Neuronal stem cell (in vitro differentiated cells): Measurements from ENCODE around the gene CARD11. TPM values are rescaled to one million over a fixed set of nuclear protein-coding genes. Genes with fewer than 3 reads are reported as not detected.

Experiments
- DNase-seq: peaks from one replicate; pipeline ENCODE4 v3.0.0-alpha.2; 2013; ENCODE audit warnings: low spot score
- H2AFZ ChIP-seq: one replicate; pipeline ENCODE4 v1.6.1; 2013; ENCODE audit warnings: mild to moderate bottlenecking, low read length, inconsistent platforms
- H2AK5ac ChIP-seq: 2 replicates; pipeline ENCODE4 v1.6.1; 2013; ENCODE audit warnings: low read depth, mild to moderate bottlenecking, inconsistent platforms, low read length, moderate library complexity, mixed read lengths
- H2BK120ac ChIP-seq: 2 replicates; pipeline ENCODE4 v1.6.1; 2013; ENCODE audit warnings: low read depth, mild to moderate bottlenecking, inconsistent platforms, low read length, moderate library complexity, mixed read lengths
- H2BK12ac ChIP-seq: one replicate; pipeline ENCODE4 v1.6.1; 2013; ENCODE audit warnings: low read length, inconsistent platforms
- H2BK15ac ChIP-seq: 2 replicates; pipeline ENCODE4 v1.6.1; 2013; ENCODE audit warnings: mild to moderate bottlenecking, low read length, inconsistent platforms, mixed read lengths
- H2BK5ac ChIP-seq: one replicate; pipeline ENCODE4 v1.6.1; 2013; ENCODE audit warnings: inconsistent platforms, mild to moderate bottlenecking, low read length, moderate library complexity
- H3K14ac ChIP-seq: one replicate; pipeline ENCODE4 v1.6.1; 2013; ENCODE audit warnings: low read length, inconsistent platforms
- H3K18ac ChIP-seq: 2 replicates; pipeline ENCODE4 v1.6.1; 2013; ENCODE audit warnings: low read length, inconsistent platforms
- H3K23ac ChIP-seq: 2 replicates; pipeline ENCODE4 v1.6.1; 2013; ENCODE audit warnings: low read depth, mild to moderate bottlenecking, mixed read lengths, low read length, inconsistent platforms; ENCODE audit not compliant: poor library complexity
- H3K27ac ChIP-seq: replicated peaks from 3 replicates; pipeline ENCODE4 v1.5.1; 2013; ENCODE audit warnings: low read length, inconsistent platforms
- H3K27me3 ChIP-seq, 3 experiments: 2 replicates each; pipeline ENCODE4 v1.6.1; 2013; ENCODE audit warnings: low read length in 3 of 3, mild to moderate bottlenecking in 2 of 3, inconsistent platforms in 1 of 3, low read depth in 1 of 3, mixed read lengths in 1 of 3, moderate library complexity in 1 of 3; ENCODE audit not compliant: control insufficient read depth in 3 of 3, insufficient read depth in 3 of 3
- H3K36me3 ChIP-seq, 2 donors: replicated peaks in 1 of 2; 2 replicates each; pipeline ENCODE4 v1.6.1; 2013; ENCODE audit warnings: low read length in 2 of 2; ENCODE audit not compliant: control insufficient read depth in 2 of 2, insufficient read depth in 2 of 2
- H3K4ac ChIP-seq: 2 replicates; pipeline ENCODE4 v1.6.1; 2013; ENCODE audit warnings: inconsistent platforms, mild to moderate bottlenecking, low read length, moderate library complexity
- H3K4me1 ChIP-seq, 2 donors: 1 replicate in 1 of 2; 2 replicates in 1 of 2; pipeline ENCODE4 v1.6.1; 2013; ENCODE audit warnings: low read length in 2 of 2, low read depth in 1 of 2; ENCODE audit not compliant: control insufficient read depth in 2 of 2, insufficient read depth in 1 of 2
- H3K4me2 ChIP-seq: one replicate; pipeline ENCODE4 v1.6.1; 2013; ENCODE audit warnings: mild to moderate bottlenecking, low read length, inconsistent platforms; ENCODE audit not compliant: insufficient read depth, poor library complexity, severe bottlenecking
- H3K4me3 ChIP-seq, 2 donors: 2 replicates each; pipeline ENCODE4 v1.5.1; 2013; ENCODE audit warnings: low read length in 2 of 2, mild to moderate bottlenecking in 2 of 2, inconsistent platforms in 1 of 2, moderate library complexity in 1 of 2
- H3K79me1 ChIP-seq: one replicate; pipeline ENCODE4 v1.6.1; 2013; ENCODE audit warnings: low read depth, mild to moderate bottlenecking, inconsistent platforms, low read length, moderate library complexity
- H3K9ac ChIP-seq: one replicate; pipeline ENCODE4 v1.6.1; 2013; ENCODE audit warnings: mild to moderate bottlenecking, low read depth, low read length, inconsistent platforms; ENCODE audit not compliant: poor library complexity
- H3K9me3 ChIP-seq, 2 donors: replicated peaks in 1 of 2; 2 replicates each; pipeline versions ENCODE3 to v1.6.1; 2013; ENCODE audit warnings: low read length in 2 of 2, mild to moderate bottlenecking in 2 of 2, inconsistent platforms in 1 of 2, low read depth in 1 of 2, mixed read lengths in 1 of 2, moderate library complexity in 1 of 2; ENCODE audit not compliant: control insufficient read depth in 2 of 2, insufficient read depth in 1 of 2
- H4K8ac ChIP-seq: one replicate; pipeline ENCODE4 v1.6.1; 2013; ENCODE audit warnings: low read depth, mild to moderate bottlenecking, inconsistent platforms, low read length, moderate library complexity
- H4K91ac ChIP-seq: one replicate; pipeline ENCODE4 v1.6.1; 2013; ENCODE audit warnings: low read length, low read depth, mild to moderate bottlenecking, inconsistent platforms; ENCODE audit not compliant: poor library complexity
- WGBS, 2 donors: extraction: QIAGEN DNeasy Blood & Tissue Kit; methylation state at CpG; one replicate each; pipeline ENCODE4 v1.1.7; 2013; ENCODE audit warnings: missing lambda C conversion rate in 2 of 2, mixed read lengths in 1 of 2; ENCODE audit not compliant: insufficient read length in 2 of 2, insufficient replicate concordance in 1 of 2; ENCODE audit errors: extremely low coverage in 2 of 2; 5-methylcytosine and 5-hydroxymethylcytosine counted together
- polyA plus RNA-seq, 2 experiments: library from polyadenylated mRNA; stranded (reverse); fragments of 200-250 nt; gene quantifications; one replicate each; pipeline ENCODE4 v1.2.3, GENCODE V29; 2013

Gene CARD11
- polyA plus RNA-seq (2013, experiment 1 of 2) = 0.59 TPM
- polyA plus RNA-seq (2013, experiment 2 of 2) = 0.60 TPM

DNA sequence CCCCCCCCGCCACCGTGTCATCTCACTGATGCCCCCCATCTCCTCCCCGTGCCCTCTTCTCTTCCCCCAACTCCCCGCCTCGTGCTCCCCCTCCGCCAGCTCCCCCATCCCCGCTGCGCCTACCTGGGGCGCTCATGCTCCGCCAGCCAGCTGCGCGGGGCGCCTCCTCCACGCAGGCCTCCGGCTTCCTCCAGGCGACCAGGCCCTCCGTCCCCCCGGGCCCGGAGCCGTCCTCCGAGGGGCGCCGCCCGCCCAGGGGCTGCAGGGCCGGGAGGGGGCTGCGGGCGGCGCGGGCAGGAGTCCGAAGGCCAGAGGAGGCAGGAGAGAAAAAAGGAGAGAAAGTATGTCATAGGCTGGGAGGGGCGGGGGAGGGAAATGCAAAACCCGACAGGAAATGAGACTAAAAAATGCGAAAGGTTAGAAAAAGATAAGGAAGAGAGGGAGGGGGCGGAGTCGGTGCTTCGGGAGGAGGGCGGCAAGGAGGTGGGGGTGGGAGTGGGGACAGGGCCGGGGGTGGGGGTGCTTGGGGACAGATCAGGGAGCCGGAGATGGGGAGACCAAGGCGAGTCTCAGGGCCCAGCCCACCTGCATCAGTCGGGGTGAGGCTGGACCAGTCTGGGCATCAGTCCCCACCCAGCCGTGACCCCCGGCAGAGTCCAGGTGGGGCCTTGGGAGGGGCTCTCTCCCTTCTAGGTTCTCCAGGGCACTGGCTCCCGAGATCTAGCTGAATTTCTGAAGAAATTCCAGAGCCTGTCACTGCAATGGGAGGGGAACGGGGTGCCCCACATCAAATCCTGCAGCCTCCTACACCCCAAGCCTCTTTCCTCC, at the start of gene CARD11:
Gene CARD11, minus strand, starts transcription at position 324 of the 828 bp plus-strand sequence. CDS start 85,361 bp downstream, outside the sequence.
- no peak within 1 kb of the TSS for H4K8ac ChIP-seq
- WGBS, 2 donors = no CpG with 5 or more reads among the region's 45 CpGs

DNA sequence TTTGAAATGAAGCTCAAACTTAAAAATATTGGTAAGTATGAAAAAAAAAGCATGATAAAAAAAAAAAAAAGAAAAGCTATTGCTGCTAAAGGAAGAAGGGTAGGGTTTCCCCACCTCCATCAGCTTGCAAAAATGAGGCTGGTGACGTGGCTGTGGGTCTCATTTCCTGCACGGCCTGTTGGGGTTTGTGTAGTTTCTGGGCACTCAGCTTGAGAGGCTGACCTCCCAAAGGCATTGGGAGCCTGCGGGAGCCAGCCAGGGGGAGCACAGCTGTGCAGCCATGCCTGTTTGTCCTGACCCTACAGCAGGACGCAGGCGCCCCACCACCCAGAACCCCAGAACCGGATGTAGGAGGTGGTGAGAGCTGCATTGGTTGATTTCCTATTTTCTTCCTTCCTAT, 48.8 kb upstream of the CARD11 start:
- Histone ChIP-seq H3K79me1 (no peaks in the 10 kb centered on the region), H2AFZ (no peak overlapping the region), H2BK120ac (no peak overlapping the region), H3K9me3 (no peaks in the 10 kb centered on the region), H3K27ac (no peak overlapping the region), H3K4me1 (peaks cover 0 to 5% of the 10 kb centered on the region in 2 donors), H4K8ac (no peak overlapping the region), H4K91ac (no peak overlapping the region), H3K36me3 (no peaks in the 10 kb centered on the region), H3K4me3 (no peak overlapping the region), H3K27me3 (peaks cover 0 to 2% (median 0%) of the 10 kb centered on the region in 3 experiments), H3K18ac (no peak overlapping the region), H2BK15ac (no peak overlapping the region), H3K9ac (no peak overlapping the region), H3K14ac (no peak overlapping the region), H3K4me2 (no peak overlapping the region), H2AK5ac (no peak overlapping the region), H2BK12ac (no peak overlapping the region), H3K4ac (no peak overlapping the region), H3K23ac (no peak overlapping the region), H2BK5ac (no peak overlapping the region)
- DNase-seq = no peak
- no CpG with 5 or more reads among the region's 6 CpGs for WGBS, 2 donors

More for the DNA sequence above, at the start of gene CARD11:
- no peak for DNase-seq
- H2BK120ac ChIP-seq = peak within 1 kb of the TSS; percentile 72
- peak within 1 kb of the TSS; percentile 27 for H2BK15ac ChIP-seq
- H2BK12ac ChIP-seq = no peak within 1 kb of the TSS
- H3K14ac ChIP-seq = no peak within 1 kb of the TSS
- H3K27ac ChIP-seq = no peak within 1 kb of the TSS
- no peaks in the 10 kb centered on the region for H3K36me3 ChIP-seq
- no peaks in the 10 kb centered on the region for H3K9me3 ChIP-seq
- no peaks in the 10 kb centered on the region for H3K27me3 ChIP-seq
- peak within 1 kb of the TSS in 1 of 2 donors; percentile 67 for H3K4me3 ChIP-seq
- peak within 1 kb of the TSS; percentile 49 for H3K4me2 ChIP-seq
- H3K23ac ChIP-seq = no peak within 1 kb of the TSS
- H3K18ac ChIP-seq = peak within 1 kb of the TSS; percentile 89
- H4K91ac ChIP-seq = no peak within 1 kb of the TSS
- H3K9ac ChIP-seq = no peak within 1 kb of the TSS
- H3K79me1 ChIP-seq = no peaks in the 10 kb centered on the region
- H2AK5ac ChIP-seq = peak within 1 kb of the TSS; percentile 81
- peak within 1 kb of the TSS; percentile 61 for H2AFZ ChIP-seq
- H2BK5ac ChIP-seq = no peak within 1 kb of the TSS
- H3K4ac ChIP-seq = no peak within 1 kb of the TSS
- H3K4me1 ChIP-seq = peaks cover 0 to 2% of the 10 kb centered on the region in 2 donors

DNA sequence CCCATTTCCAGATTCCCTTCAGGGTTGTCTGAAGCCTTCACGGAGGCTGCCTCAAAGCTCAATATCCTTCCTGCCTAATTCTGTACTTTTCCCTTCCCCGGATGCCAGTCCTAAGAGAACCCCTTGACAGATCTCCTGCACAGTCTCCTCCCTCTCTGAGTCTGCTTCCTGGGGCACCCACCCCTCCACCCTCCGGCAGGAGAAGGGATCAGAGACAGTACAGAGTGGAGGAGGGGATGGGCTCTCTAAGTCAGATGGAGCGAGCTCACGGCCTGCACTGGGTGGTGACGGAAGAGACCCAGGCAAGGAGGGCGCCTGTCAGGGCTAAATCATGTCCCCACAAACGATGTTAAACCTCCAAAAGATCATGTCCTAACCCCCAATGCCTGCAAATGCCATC, 48.0 kb upstream of the CARD11 start:
- Histone ChIP-seq H3K4me2 (no peak overlapping the region), H3K4me1 (peaks cover 0 to 5% of the 10 kb centered on the region in 2 donors), H3K18ac (no peak overlapping the region), H2AFZ (no peak overlapping the region), H2BK5ac (no peak overlapping the region), H2BK15ac (peak overlapping the region; percentile 10), H3K4ac (no peak overlapping the region), H3K27me3 (peaks cover 0 to 2% (median 0%) of the 10 kb centered on the region in 3 experiments), H3K36me3 (no peaks in the 10 kb centered on the region), H3K27ac (no peak overlapping the region), H3K9ac (no peak overlapping the region), H2BK120ac (no peak overlapping the region), H3K9me3 (no peaks in the 10 kb centered on the region), H3K79me1 (no peaks in the 10 kb centered on the region), H3K23ac (no peak overlapping the region), H3K4me3 (no peak overlapping the region), H2BK12ac (no peak overlapping the region), H3K14ac (no peak overlapping the region), H4K91ac (no peak overlapping the region), H4K8ac (no peak overlapping the region), H2AK5ac (no peak overlapping the region)
- WGBS, 2 donors = no CpG with 5 or more reads among the region's 8 CpGs
- no peak for DNase-seq

DNA sequence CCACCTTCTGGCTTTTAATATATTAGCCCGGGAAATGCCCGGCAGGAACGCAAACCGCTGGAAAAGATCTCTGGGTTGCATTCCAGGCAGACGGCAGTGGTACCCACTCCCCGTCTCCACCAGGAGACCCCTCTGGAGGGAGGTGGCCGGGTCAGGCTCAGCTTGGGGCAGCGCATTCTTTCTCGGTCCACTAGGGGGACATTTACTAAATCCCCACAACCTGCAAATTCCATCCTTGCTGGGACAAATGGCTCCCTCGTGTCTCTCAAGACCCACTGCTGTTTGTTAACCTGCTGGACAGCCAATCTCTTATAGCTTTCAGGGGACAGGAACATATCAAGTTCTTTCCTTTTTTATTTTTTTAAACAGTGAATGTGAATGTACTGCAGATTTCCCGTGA, 45.8 kb upstream of the CARD11 start:
- no peak overlapping the region for H3K23ac ChIP-seq
- no peak overlapping the region for H2BK120ac ChIP-seq
- WGBS, 2 donors = no CpG with 5 or more reads among the region's 11 CpGs
- H2BK12ac ChIP-seq = no peak overlapping the region
- H4K91ac ChIP-seq = no peak overlapping the region
- H3K36me3 ChIP-seq = no peaks in the 10 kb centered on the region
- DNase-seq = peak; percentile 21
- H3K9me3 ChIP-seq = peaks cover 0 to under 1% of the 10 kb centered on the region in 2 donors
- H3K18ac ChIP-seq = no peak overlapping the region
- H3K27ac ChIP-seq = no peak overlapping the region
- no peak overlapping the region for H2AFZ ChIP-seq
- H3K4ac ChIP-seq = no peak overlapping the region
- H2BK5ac ChIP-seq = no peak overlapping the region
- no peak overlapping the region for H3K4me2 ChIP-seq
- H2BK15ac ChIP-seq = peak overlapping the region; percentile 35
- H2AK5ac ChIP-seq = no peak overlapping the region
- no peak overlapping the region for H3K9ac ChIP-seq
- H3K4me3 ChIP-seq = no peak overlapping the region
- peaks cover 0 to 2% (median 2%) of the 10 kb centered on the region in 3 experiments for H3K27me3 ChIP-seq
- H4K8ac ChIP-seq = no peak overlapping the region
- H3K14ac ChIP-seq = no peak overlapping the region
- H3K79me1 ChIP-seq = no peaks in the 10 kb centered on the region
- H3K4me1 ChIP-seq = peaks cover 0 to 5% of the 10 kb centered on the region in 2 donors
